GM21381 (cell line): ENCODE data around the gene PPFIA2.

Experiments used
- ATAC-seq: cut with Tn5 transposase; IDR thresholded peaks from one replicate; pipeline ENCODE4 v1.9.1; 2021; ENCODE audit warnings: mild to moderate bottlenecking, moderate library complexity; ENCODE audit not compliant: unreplicated experiment

PPFIA2 gene

DNA sequence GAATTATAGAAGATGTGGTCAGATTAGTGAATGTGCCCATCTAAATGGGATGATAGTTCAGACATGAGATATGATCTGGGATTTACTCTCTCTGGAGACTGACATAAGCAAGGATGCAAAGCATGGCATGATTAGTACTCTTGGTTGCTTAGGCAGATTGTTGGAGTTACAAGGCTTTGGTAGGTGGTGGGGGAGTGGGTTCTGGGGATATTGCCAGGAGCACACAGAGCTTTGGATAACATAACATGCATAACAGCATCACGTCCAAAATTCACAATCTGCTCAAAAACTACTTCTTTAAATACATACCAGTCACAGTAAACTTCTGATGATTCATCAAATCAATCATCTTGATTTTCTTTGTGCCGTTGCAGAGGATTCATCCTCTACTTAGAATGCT lies 393.9 kb downstream of the PPFIA2 start:
- no peak for ATAC-seq

- no peak for ATAC-seq
These were observed 398.2 kb downstream of the PPFIA2 start for GRCh38 chr12:81360916-81361315.

DNA sequence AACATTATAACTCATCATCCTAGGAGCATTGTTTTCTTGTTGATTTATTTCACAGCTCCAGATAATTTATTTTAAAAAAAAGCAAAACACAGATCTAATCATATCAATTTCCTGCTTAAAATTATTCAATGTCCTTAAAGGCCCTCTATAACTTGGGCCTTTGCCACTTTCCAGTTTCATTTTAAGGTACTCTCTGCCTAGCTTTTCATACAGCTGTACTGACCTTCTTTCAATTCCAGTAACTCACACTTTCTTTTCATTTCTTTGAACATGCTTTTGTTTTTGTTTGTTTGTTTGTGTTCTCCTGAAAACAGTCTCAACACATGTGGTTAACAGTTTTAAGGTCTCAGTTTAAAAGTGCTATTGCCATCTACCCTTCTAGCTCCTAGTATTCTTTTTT lies 399.4 kb downstream of the PPFIA2 start:
- no peak for ATAC-seq

GRCh38 chr12:81354327-81354932 lies 404.7 kb downstream of the PPFIA2 start:
- ATAC-seq: no peak

GRCh38 chr12:81350309-81350708 lies 408.8 kb downstream of the PPFIA2 start:
- no peak for ATAC-seq

- no peak for ATAC-seq
These were observed 411.7 kb downstream of the PPFIA2 start for GRCh38 chr12:81347404-81347803.

DNA sequence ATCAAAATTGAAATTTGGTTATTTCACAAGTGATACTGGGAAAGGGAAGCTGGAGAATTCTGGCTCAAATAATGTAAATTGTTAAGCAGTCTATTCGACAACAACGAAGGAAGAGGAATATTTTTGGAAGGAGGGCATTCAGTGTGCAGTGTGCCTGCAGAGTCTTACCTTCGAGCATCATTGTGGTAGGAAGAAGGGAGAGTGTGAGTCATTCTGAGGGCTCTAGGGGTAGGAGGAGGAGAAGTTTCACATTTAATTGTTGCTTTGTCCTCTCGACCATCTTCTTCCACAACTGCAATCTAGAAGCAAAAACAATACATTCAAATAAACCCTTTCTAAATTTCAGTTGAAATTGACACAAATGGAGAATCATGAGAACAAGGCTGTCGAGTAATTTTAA lies 418.2 kb downstream of the PPFIA2 start:
- no peak for ATAC-seq

GRCh38 chr12:81339071-81339470 lies 420.1 kb downstream of the PPFIA2 start:
- ATAC-seq: no peak

GRCh38 chr12:81337886-81338285 lies 421.3 kb downstream of the PPFIA2 start:
- no peak for ATAC-seq

GRCh38 chr12:81333812-81334211 lies 425.3 kb downstream of the PPFIA2 start:
- ATAC-seq: no peak

DNA sequence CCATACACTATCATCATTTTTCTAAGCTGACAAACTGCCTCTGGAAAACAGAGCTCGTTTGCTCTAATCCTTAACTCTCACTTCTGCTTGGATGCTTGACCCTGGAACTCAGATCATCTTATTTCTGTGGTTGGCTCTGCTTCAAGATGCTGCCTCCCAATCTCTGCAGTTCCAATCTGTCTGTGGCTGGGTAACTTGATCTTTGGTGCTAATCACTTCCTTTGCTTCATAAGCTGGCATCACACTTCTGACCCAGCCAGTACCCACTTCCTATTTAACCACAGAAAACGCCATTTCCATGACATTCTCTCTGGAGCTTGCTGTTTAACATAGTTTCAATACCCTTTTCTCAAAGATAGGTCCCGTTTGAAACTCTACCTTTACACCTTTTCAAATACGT lies 427.1 kb downstream of the PPFIA2 start:
- no peak for ATAC-seq

GRCh38 chr12:81330480-81330879 lies 428.7 kb downstream of the PPFIA2 start:
- ATAC-seq: no peak

- peak; percentile 60 for ATAC-seq
These were observed 430.1 kb downstream of the PPFIA2 start for GRCh38 chr12:81329085-81329484.

DNA sequence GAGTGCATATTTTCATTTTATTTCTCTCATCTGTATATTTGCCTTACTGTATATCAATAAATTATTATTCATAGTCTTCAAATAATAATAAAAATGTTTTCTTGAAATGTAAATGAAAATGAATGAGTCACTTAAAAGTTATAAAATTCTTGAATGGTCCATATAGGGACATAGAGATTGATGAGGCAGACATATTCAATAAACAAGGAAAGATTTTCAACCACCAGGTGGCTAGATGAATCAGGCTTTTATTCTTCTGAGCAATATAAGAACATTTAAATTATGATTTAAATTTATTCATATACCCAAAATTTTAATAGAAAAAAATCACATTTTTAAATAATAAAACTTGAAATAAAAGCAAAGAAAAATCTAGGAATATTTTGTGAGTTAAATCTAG lies 431.7 kb downstream of the PPFIA2 start:
- ATAC-seq: no peak

GRCh38 chr12:81325086-81325485 lies 434.1 kb downstream of the PPFIA2 start:
- ATAC-seq: no peak

GRCh38 chr12:81314903-81315531 lies 444.1 kb downstream of the PPFIA2 start:
- ATAC-seq: no peak

DNA sequence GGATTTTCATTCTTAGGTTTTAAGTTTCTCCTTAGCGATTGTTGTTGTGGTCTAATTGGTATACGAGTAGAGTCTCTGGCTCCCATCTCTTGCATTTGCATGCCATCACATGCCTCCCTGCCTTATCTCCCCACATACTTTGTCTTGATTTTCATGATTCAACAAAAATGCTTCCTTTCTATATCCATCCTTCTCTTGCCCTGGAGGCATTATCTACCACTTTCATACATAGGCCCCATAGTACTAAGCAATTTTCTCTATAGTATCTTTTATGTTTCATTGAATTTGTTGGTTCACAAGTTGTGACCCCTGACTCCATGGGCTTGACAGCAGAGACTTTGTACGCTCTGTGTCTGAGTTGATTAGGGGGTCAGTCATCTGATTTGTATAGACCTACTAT lies 455.2 kb downstream of the PPFIA2 start:
- no peak for ATAC-seq

- ATAC-seq: no peak
These were observed 458.7 kb downstream of the PPFIA2 start for GRCh38 chr12:81300454-81300853.

GRCh38 chr12:81297601-81298000 lies 461.5 kb downstream of the PPFIA2 start:
- ATAC-seq: no peak

GRCh38 chr12:81296556-81297305 lies 462.4 kb downstream of the PPFIA2 start:
- ATAC-seq: no peak

DNA sequence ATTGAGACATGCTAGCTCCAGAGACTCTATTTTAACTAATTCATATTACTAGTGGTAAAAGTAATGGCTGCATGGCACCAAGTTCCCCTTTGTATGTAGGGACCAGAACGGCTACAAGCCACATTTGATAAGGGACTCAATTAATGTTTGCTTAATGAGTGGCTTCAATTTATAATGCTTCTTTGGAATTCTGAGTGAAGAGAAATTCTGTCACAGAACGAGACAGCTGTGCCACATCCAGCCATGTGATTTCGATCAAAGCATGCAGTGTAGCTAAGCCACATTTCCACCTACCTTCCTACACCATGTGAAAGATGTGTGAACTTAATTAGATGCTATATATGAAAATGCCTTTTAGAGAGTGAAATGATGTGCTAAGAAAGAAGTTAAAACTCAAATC lies 463.9 kb downstream of the PPFIA2 start:
- no peak for ATAC-seq
